GM12878 (cell line): Measurements from ENCODE around the gene IMPACT. TPM values are rescaled to one million over a fixed set of nuclear protein-coding genes. Genes with fewer than 3 reads are reported as not detected.

Source experiments
- ATAC-seq: fragments of 200-7000 bp; cut with Tn5 transposase; 3 replicates; pipeline ENCODE4 v1.9.1; 2020; ENCODE audit warnings: mild to moderate bottlenecking, moderate library complexity
- BruUV-seq: library from RNA; stranded (reverse); fragments of 400-500 nt; replicated peaks from 2 replicates; lab custom pipeline; 2021; lab: Mats Ljungman, UMichigan
- CTCF ChIA-PET: fragments of 300-600 bp; sonication (Branson Sonifier 250); formaldehyde crosslinking; extraction: SDS; loops from one replicate; lab custom pipeline; 2021; ENCODE audit warnings: inconsistent platforms; lab: Yijun Ruan, JAX
- POLR2A ChIA-PET: fragments of 350-600 bp; formaldehyde crosslinking; extraction: SDS; loops from one replicate; lab custom pipeline; 2021; ENCODE audit warnings: inconsistent platforms; lab: Charles Lee
- RAD21 ChIA-PET: fragments of 300-600 bp; sonication (Branson Sonifier 250); formaldehyde crosslinking; loops from one replicate; lab custom pipeline; 2023; ENCODE audit warnings: antibody characterized with exemption; ENCODE audit not compliant: unreplicated experiment; lab: Charles Lee
- SMC1A ChIA-PET: fragments of 300-600 bp; sonication (Branson Sonifier 250); formaldehyde crosslinking; loops from one replicate; lab custom pipeline; 2023; ENCODE audit not compliant: unreplicated experiment, uncharacterized antibody; lab: Charles Lee
- DNase-seq: peaks from one replicate; pipeline ENCODE4 v3.0.0-alpha.2; 2011; ENCODE audit warnings: low read depth, low spot score
- FAIRE-seq: peaks from 3 replicates; lab custom pipeline; 2011; peaks lifted over from hg19 to GRCh38; lab: Jason Lieb, UNC
- H2AFZ ChIP-seq: 2 replicates; pipeline ENCODE4 v1.6.0; 2011; ENCODE audit warnings: low read depth, low read length, control low read depth; ENCODE audit not compliant: control insufficient read depth
- H3K27ac ChIP-seq: 2 replicates; pipeline ENCODE4 v1.5.1; 2011; ENCODE audit warnings: control low read depth; ENCODE audit not compliant: control insufficient read depth, insufficient read depth
- H3K27me3 ChIP-seq, 2 experiments: replicated peaks in 1 of 2; 2 replicates each; pipeline versions ENCODE4 v1.6.0 to v1.6.1; 2011; ENCODE audit warnings: low read length in 1 of 2; ENCODE audit not compliant: control insufficient read depth in 2 of 2, insufficient read depth in 2 of 2
- H3K36me3 ChIP-seq, 2 experiments: 2 replicates each; pipeline ENCODE4 v1.5.1; 2011; ENCODE audit warnings: low read length in 1 of 2; ENCODE audit not compliant: control insufficient read depth in 2 of 2, insufficient read depth in 2 of 2
- H3K4me1 ChIP-seq: 2 replicates; pipeline ENCODE4 v1.6.1; 2011; ENCODE audit warnings: mild to moderate bottlenecking, low read length, moderate library complexity, mixed read lengths; ENCODE audit not compliant: control insufficient read depth, insufficient read depth
- H3K4me2 ChIP-seq: 2 replicates; pipeline ENCODE4 v1.6.0; 2011; ENCODE audit warnings: control low read depth; ENCODE audit not compliant: control insufficient read depth, insufficient read depth
- H3K4me3 ChIP-seq: fragments of 200-600 bp; sonication (generic); 2 replicates; pipeline ENCODE4 v1.5.1; 2016
- H3K79me2 ChIP-seq: 2 replicates; pipeline ENCODE4 v1.6.0; 2011; ENCODE audit warnings: low read length; ENCODE audit not compliant: control insufficient read depth, insufficient read depth
- H3K9ac ChIP-seq: 2 replicates; pipeline ENCODE4 v1.8.0; 2011; ENCODE audit warnings: low read length, control low read depth, mixed read lengths; ENCODE audit not compliant: control insufficient read depth, insufficient read depth
- H3K9me3 ChIP-seq: replicated peaks from 3 replicates; pipeline ENCODE4 v1.5.1; 2011; ENCODE audit warnings: mild to moderate bottlenecking, low read length; ENCODE audit not compliant: control insufficient read depth, insufficient read depth
- H4K20me1 ChIP-seq: 2 replicates; pipeline ENCODE4 v1.6.0; 2011; ENCODE audit not compliant: control insufficient read depth, insufficient read depth
- ASH2L ChIP-seq: fragments of 300-600, 200-600 bp; sonication (generic); IDR thresholded peaks from 2 replicates; pipeline ENCODE4 v1.6.1; 2017; ENCODE audit warnings: low read depth, mild to moderate bottlenecking, borderline replicate concordance
- BMI1 ChIP-seq: fragments of 450-650 bp; IDR thresholded peaks from 2 replicates; pipeline ENCODE4 v1.6.1; 2016; ENCODE audit warnings: mild to moderate bottlenecking, moderate library complexity, borderline replicate concordance
- BRCA1 ChIP-seq: IDR thresholded peaks from 2 replicates; pipeline ENCODE4 v1.6.1; 2011; ENCODE audit warnings: low read depth, low read length, improper control_type of control experiment
- CEBPB ChIP-seq, 2 experiments: fragments of 150-350 bp in 1 of 2; IDR thresholded peaks; 2 replicates each; pipeline ENCODE4 v1.6.1; 2012 to 2014; ENCODE audit warnings: low read depth in 2 of 2, low read length in 2 of 2, borderline replicate concordance in 1 of 2, inconsistent platforms in 1 of 2
- EED ChIP-seq: sonication (generic); IDR thresholded peaks from 2 replicates; pipeline ENCODE4 v1.6.1; 2016; ENCODE audit warnings: antibody characterized with exemption, low read depth
- FOS ChIP-seq: IDR thresholded peaks from 3 replicates; pipeline ENCODE4 v1.6.1; 2011; ENCODE audit warnings: borderline replicate concordance; ENCODE audit not compliant: insufficient read length; ENCODE audit errors: extremely low read depth
- GABPA ChIP-seq: IDR thresholded peaks from 2 replicates; pipeline ENCODE4 v1.6.1; 2014; ENCODE audit warnings: antibody characterized with exemption, low read depth, mild to moderate bottlenecking, inconsistent platforms
- JUNB ChIP-seq: IDR thresholded peaks from 2 replicates; pipeline ENCODE4 v1.6.1; 2016; ENCODE audit warnings: antibody characterized with exemption, mild to moderate bottlenecking
- MTA2 ChIP-seq: fragments of 450-650 bp; IDR thresholded peaks from 2 replicates; pipeline ENCODE4 v1.6.1; 2016; ENCODE audit warnings: low read depth, mild to moderate bottlenecking, moderate library complexity
- NBN ChIP-seq: fragments of 450-650 bp; IDR thresholded peaks from 2 replicates; pipeline ENCODE4 v1.6.1; 2016
- NFIC ChIP-seq: IDR thresholded peaks from 2 replicates; pipeline ENCODE4 v1.6.1; 2012; ENCODE audit warnings: low read depth, mild to moderate bottlenecking, inconsistent platforms, low read length, moderate library complexity
- NR2F1 ChIP-seq: fragments of 450-650 bp; conservative IDR thresholded peaks from 2 replicates; pipeline ENCODE4 v1.6.1; 2017; ENCODE audit warnings: mild to moderate bottlenecking
- PAX5 ChIP-seq: IDR thresholded peaks from 2 replicates; pipeline ENCODE4 v1.6.1; 2011; ENCODE audit warnings: low read depth, low read length, borderline replicate concordance
- POLR2A ChIP-seq: IDR thresholded peaks from 2 replicates; pipeline ENCODE4 v1.6.1; 2011; ENCODE audit warnings: low read depth, mild to moderate bottlenecking, low read length
- RCOR1 ChIP-seq: conservative IDR thresholded peaks from 2 replicates; pipeline ENCODE4 v1.6.1; 2012; ENCODE audit warnings: low read depth, low read length, improper control_type of control experiment
- SREBF1 ChIP-seq: IDR thresholded peaks from 2 replicates; pipeline ENCODE4 v1.6.1; 2012; ENCODE audit warnings: mild to moderate bottlenecking, low read length
- TCF3 ChIP-seq: IDR thresholded peaks from 2 replicates; pipeline ENCODE4 v1.6.1; 2012; ENCODE audit warnings: low read depth, mild to moderate bottlenecking, low read length, borderline replicate concordance; ENCODE audit not compliant: insufficient read depth
- ZNF622 ChIP-seq: fragments of 450-650 bp; IDR thresholded peaks from 2 replicates; pipeline ENCODE4 v1.6.1; 2017; ENCODE audit warnings: mild to moderate bottlenecking, inconsistent platforms
- WGBS: methylation state at CpG from one replicate; pipeline ENCODE4 v1.1.6; 2016; ENCODE audit warnings: low lambda C conversion rate; ENCODE audit not compliant: insufficient replicate concordance, insufficient coverage; ENCODE audit errors: missing lambda C conversion rate; 5-methylcytosine and 5-hydroxymethylcytosine counted together
- in situ Hi-C: fragments of 300-500 bp; cut with MboI; formaldehyde crosslinking; loops from 9 replicates; pipeline ENCODE4 v1.14.3; 2018; ENCODE audit warnings: mixed read lengths
- intact Hi-C: fragments of 100-400 bp; cut with micrococcal nuclease; formaldehyde crosslinking; loops from one replicate; pipeline ENCODE4 v1.14.2; 2022; ENCODE audit not compliant: unreplicated experiment
- polyA plus RNA-seq, 11 experiments: library from polyadenylated mRNA; depleted of rRNA in 4 of 11; unstranded in 6 of 11; stranded (reverse) in 5 of 11; fragments of >200 nt; fragmentation: Nextera tagmentation in 4 of 11; fragmentation: Illumina TruSeq in 1 of 11; extraction: Ambion mirVana in 4 of 11; extraction: Trizol in 1 of 11; gene quantifications; 1 replicate in 1 of 11; 2 replicates in 10 of 11; pipeline versions ENCODE4 v1.2.1 to v1.2.3, GENCODE V29; 2011 to 2016; ENCODE audit warnings: inconsistent platforms in 2 of 11, missing spikeins in 2 of 11, low read depth in 1 of 11
- total RNA-seq, 4 experiments: library from RNA; depleted of rRNA in 3 of 4; stranded (reverse); fragments of >200 nt in 3 of 4; fragmentation: Illumina TruSeq in 1 of 4; extraction: Trizol in 1 of 4; gene quantifications; 2 replicates each; pipeline versions ENCODE4 v1.2.1 to v1.2.3, GENCODE V29; 2013 to 2021
- TF ChIP-seq, protein P1 (sequence below): IDR thresholded peaks from 2 replicates; pipeline ENCODE4 v1.6.1; 2012; ENCODE audit warnings: improper control_type of control experiment, low read depth, low read length; ENCODE audit not compliant: insufficient replicate concordance
- TF ChIP-seq, protein P2 (sequence below): IDR thresholded peaks from 2 replicates; pipeline ENCODE4 v1.6.1; 2012; ENCODE audit warnings: low read length, inconsistent platforms
- TF ChIP-seq, protein P3 (sequence below): IDR thresholded peaks from 2 replicates; pipeline ENCODE4 v1.6.1; 2011; ENCODE audit warnings: low read depth, mild to moderate bottlenecking, low read length, moderate library complexity, borderline replicate concordance; ENCODE audit errors: extremely low read depth

Gene IMPACT
- total and polyA plus RNA-seq, 10 of the 15 experiments (the other 5 are each of a cell fraction or from before 2014, with no cell fraction given), result 0.10 to 0.84 (median 0.53) TPM

DNA sequence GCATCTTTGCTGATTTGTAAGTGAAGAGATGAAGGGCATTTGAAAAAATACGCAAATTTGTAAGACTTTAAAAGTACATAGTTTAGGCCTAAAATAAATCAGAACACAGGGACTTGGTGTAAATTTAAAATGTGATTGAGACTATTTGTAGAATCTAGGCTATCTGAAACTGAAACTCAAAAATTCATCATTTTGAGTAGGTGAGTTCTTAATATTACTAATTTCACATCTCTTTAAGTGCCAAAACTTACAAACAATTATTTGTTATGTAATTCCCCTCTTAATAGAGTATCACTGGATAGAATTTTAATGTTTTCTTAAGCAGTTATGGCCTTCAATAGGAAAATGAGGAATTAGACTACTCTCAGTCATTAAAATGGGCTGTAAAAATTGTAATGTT is 20.0 kb downstream of the IMPACT start:
- H3K9ac ChIP-seq, result no peak overlapping the region
- RAD21 ChIA-PET, result interaction anchor here (0.6 to 1.2 kb wide), 3 partner anchors 42 to 1938 kb away, joined by 3 to 4 read pairs (median 3); no protein-coding TSS in a partner anchor
- peak overlapping the region; percentile 23; the same call in 1 of the 2 replicates for H3K4me2 ChIP-seq
- no peaks in the 10 kb centered on the region for H4K20me1 ChIP-seq
- no peaks in the 10 kb centered on the region for H3K27me3 ChIP-seq
- H3K4me1 ChIP-seq, result peaks cover 14% of the 10 kb centered on the region
- SMC1A ChIA-PET, result interaction anchor here (0.6 to 1.4 kb wide), 5 partner anchors 14 to 147 kb away, joined by 3 to 5 read pairs (median 3); partner anchors contain the start of gene HRH4
- CTCF ChIA-PET, result interaction anchor here (0.6 to 1.7 kb wide), 5 partner anchors 41 to 100 kb away, joined by 3 to 12 read pairs (median 4); no protein-coding TSS in a partner anchor
- no peak overlapping the region for H3K4me3 ChIP-seq
- intact Hi-C loops, result no loop called here
- H3K36me3 ChIP-seq, result no peaks in the 10 kb centered on the region
- FAIRE-seq, result peak; percentile 23
- no peak overlapping the region for H2AFZ ChIP-seq
- H3K27ac ChIP-seq, result no peak overlapping the region
- POLR2A ChIA-PET, result no interaction called here
- in situ Hi-C loops, result no loop called here
- no TSS peak for BruUV-seq
- H3K9me3 ChIP-seq, result no peaks in the 10 kb centered on the region
- H3K79me2 ChIP-seq, result no peaks in the 10 kb centered on the region
- whole genome bisulfite sequencing, result 75% methylated on average over 1 of the region's 1 CpG
- DNase-seq, result no peak
- ATAC-seq, result peak; percentile 71
- TF ChIP-seq EED (no peak), BMI1 (no peak), NBN (no peak), JUNB (peak; percentile 82), SREBF1 (no peak), BRCA1 (no peak), FOS (no peak), GABPA (no peak), NFIC (peak; percentile 66), ASH2L (no peak), NR2F1 (no peak), TCF3 (no peak), RCOR1 (no peak), POLR2A (no peak), PAX5 (no peak), MTA2 (peak; percentile 46; the same call in 1 of the 2 replicates), ZNF622 (no peak), CEBPB (IDR thresholded peaks at IDR 0.05; ENCODE audit: borderline replicate concordance in 1 of 2, low read depth in 2 of 2, low read length in 2 of 2) (no peak)
- TF ChIP-seq, protein P1, sequence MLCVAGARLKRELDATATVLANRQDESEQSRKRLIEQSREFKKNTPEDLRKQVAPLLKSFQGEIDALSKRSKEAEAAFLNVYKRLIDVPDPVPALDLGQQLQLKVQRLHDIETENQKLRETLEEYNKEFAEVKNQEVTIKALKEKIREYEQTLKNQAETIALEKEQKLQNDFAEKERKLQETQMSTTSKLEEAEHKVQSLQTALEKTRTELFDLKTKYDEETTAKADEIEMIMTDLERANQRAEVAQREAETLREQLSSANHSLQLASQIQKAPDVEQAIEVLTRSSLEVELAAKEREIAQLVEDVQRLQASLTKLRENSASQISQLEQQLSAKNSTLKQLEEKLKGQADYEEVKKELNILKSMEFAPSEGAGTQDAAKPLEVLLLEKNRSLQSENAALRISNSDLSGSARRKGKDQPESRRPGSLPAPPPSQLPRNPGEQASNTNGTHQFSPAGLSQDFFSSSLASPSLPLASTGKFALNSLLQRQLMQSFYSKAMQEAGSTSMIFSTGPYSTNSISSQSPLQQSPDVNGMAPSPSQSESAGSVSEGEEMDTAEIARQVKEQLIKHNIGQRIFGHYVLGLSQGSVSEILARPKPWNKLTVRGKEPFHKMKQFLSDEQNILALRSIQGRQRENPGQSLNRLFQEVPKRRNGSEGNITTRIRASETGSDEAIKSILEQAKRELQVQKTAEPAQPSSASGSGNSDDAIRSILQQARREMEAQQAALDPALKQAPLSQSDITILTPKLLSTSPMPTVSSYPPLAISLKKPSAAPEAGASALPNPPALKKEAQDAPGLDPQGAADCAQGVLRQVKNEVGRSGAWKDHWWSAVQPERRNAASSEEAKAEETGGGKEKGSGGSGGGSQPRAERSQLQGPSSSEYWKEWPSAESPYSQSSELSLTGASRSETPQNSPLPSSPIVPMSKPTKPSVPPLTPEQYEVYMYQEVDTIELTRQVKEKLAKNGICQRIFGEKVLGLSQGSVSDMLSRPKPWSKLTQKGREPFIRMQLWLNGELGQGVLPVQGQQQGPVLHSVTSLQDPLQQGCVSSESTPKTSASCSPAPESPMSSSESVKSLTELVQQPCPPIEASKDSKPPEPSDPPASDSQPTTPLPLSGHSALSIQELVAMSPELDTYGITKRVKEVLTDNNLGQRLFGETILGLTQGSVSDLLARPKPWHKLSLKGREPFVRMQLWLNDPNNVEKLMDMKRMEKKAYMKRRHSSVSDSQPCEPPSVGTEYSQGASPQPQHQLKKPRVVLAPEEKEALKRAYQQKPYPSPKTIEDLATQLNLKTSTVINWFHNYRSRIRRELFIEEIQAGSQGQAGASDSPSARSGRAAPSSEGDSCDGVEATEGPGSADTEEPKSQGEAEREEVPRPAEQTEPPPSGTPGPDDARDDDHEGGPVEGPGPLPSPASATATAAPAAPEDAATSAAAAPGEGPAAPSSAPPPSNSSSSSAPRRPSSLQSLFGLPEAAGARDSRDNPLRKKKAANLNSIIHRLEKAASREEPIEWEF, result no peak
- TF ChIP-seq, protein P2, sequence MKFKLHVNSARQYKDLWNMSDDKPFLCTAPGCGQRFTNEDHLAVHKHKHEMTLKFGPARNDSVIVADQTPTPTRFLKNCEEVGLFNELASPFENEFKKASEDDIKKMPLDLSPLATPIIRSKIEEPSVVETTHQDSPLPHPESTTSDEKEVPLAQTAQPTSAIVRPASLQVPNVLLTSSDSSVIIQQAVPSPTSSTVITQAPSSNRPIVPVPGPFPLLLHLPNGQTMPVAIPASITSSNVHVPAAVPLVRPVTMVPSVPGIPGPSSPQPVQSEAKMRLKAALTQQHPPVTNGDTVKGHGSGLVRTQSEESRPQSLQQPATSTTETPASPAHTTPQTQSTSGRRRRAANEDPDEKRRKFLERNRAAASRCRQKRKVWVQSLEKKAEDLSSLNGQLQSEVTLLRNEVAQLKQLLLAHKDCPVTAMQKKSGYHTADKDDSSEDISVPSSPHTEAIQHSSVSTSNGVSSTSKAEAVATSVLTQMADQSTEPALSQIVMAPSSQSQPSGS, result peak; percentile 60
- TF ChIP-seq, protein P3, sequence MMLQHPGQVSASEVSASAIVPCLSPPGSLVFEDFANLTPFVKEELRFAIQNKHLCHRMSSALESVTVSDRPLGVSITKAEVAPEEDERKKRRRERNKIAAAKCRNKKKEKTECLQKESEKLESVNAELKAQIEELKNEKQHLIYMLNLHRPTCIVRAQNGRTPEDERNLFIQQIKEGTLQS, result no peak
